Measurements from ENCODE around the gene DYNLRB2.

Gene DYNLRB2

DNA sequence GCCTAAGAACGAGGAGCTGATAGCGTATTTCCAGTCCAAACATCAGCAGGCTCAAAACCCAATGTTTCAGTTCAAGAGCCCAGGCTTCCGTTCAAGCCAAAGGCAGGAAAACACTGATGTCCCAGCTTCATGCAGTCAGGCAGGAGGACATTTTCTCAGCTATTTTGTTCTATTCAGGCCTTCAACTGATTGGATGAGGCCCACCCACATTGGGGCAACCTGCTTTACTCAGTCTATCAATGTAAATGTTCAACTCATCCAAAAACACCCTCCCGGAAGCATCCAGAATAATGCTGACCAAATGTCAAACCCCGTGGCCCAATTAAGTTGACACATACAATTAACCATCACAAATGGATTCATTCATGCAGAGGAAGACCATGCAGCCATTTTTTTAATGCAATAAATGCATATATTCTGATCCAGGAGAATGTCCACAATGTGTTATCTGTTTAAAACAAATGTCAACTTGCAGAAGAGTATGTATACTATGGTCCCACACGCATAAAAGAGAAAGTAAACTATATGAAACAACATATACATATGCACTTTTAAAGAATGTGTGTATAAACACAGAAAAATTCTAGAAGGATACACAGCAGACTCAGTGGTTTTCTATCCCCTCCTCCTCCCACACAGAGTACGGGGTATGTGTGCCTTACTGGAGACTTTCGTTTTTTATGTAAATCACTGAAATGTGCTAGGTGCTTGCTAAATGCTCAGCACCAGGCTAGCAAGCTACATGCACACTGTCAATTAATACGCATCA, 28.8 kb upstream of the DYNLRB2 start:
- Histone ChIP-seq H3K4me3 (ENCODE audit: low read depth, low read length, poor library complexity, severe bottlenecking) (no peak overlapping the region), H3K27me3 (ENCODE audit: insufficient read depth, low read length) (no peaks in the 10 kb centered on the region), H3K9me3 (ENCODE audit: low read length) (no peaks in the 10 kb centered on the region), H3K36me3 (ENCODE audit: insufficient read depth, low read length) (no peaks in the 10 kb centered on the region), H3K4me1 (ENCODE audit: insufficient read depth, low read length, severe bottlenecking) (no peaks in the 10 kb centered on the region), H2AFZ (ENCODE audit: low read length) (no peak overlapping the region), H3K9me2 (ENCODE audit: low read depth, low read length) (no peaks in the 10 kb centered on the region), H3K79me2 (ENCODE audit: insufficient read depth, low read length) (no peaks in the 10 kb centered on the region), H3K9ac (ENCODE audit: low read length) (no peak overlapping the region), H4K20me1 (ENCODE audit: insufficient read depth, low read length) (no peaks in the 10 kb centered on the region), H3K4me2 (ENCODE audit: low read length) (no peak overlapping the region), H3K27ac (ENCODE audit: low read depth, low read length, poor library complexity, severe bottlenecking) (no peak overlapping the region), H3F3A (ENCODE audit: insufficient read depth, low read length) (no peaks in the 10 kb centered on the region)
- TF ChIP-seq EZH2 (IDR thresholded peaks at IDR 0.05; ENCODE audit: borderline replicate concordance, low read length) (no peak), CTCF (IDR thresholded peaks at IDR 0.05; ENCODE audit: low read length) (no peak)

DNA sequence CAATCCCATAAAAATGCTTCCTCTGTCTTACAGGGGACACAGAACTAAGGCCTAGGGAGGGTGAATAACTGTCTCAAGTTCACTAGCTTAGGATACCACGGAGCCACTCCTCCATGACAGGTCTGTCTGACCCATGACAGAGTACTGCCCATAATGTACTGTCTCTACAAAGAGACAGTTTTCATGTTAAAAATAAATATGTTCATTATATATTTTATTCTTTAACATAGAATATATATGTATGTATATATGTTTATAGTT, 28.3 kb upstream of the DYNLRB2 start:
- no peak overlapping the region for H3K4me2 ChIP-seq (ENCODE audit: low read length)
- H2AFZ ChIP-seq (ENCODE audit: low read length): no peak overlapping the region
- no peak overlapping the region for H3K4me3 ChIP-seq (ENCODE audit: low read depth, low read length, poor library complexity, severe bottlenecking)
- H3K27ac ChIP-seq (ENCODE audit: low read depth, low read length, poor library complexity, severe bottlenecking): no peak overlapping the region
- H3K4me1 ChIP-seq (ENCODE audit: insufficient read depth, low read length, severe bottlenecking): no peaks in the 10 kb centered on the region
- H3K79me2 ChIP-seq (ENCODE audit: insufficient read depth, low read length): no peaks in the 10 kb centered on the region
- H3K9ac ChIP-seq (ENCODE audit: low read length): no peak overlapping the region
- H3K27me3 ChIP-seq (ENCODE audit: insufficient read depth, low read length): no peaks in the 10 kb centered on the region
- H3K9me2 ChIP-seq (ENCODE audit: low read depth, low read length): no peaks in the 10 kb centered on the region
- no peak for TF ChIP-seq EZH2 (IDR thresholded peaks at IDR 0.05; ENCODE audit: borderline replicate concordance, low read length)
- no peak for TF ChIP-seq CTCF (IDR thresholded peaks at IDR 0.05; ENCODE audit: low read length)
- H3K9me3 ChIP-seq (ENCODE audit: low read length): no peaks in the 10 kb centered on the region
- no peaks in the 10 kb centered on the region for H3F3A ChIP-seq (ENCODE audit: insufficient read depth, low read length)
- no peaks in the 10 kb centered on the region for H4K20me1 ChIP-seq (ENCODE audit: insufficient read depth, low read length)
- H3K36me3 ChIP-seq (ENCODE audit: insufficient read depth, low read length): no peaks in the 10 kb centered on the region

GRCh38 chr16:80515374-80515773, 25.4 kb upstream of the DYNLRB2 start:
- Histone ChIP-seq H3K27ac (ENCODE audit: low read depth, low read length, poor library complexity, severe bottlenecking) (no peak overlapping the region), H3K9me2 (ENCODE audit: low read depth, low read length) (no peaks in the 10 kb centered on the region), H3K4me2 (ENCODE audit: low read length) (no peak overlapping the region), H3K27me3 (ENCODE audit: insufficient read depth, low read length) (no peaks in the 10 kb centered on the region), H3F3A (ENCODE audit: insufficient read depth, low read length) (no peaks in the 10 kb centered on the region), H2AFZ (ENCODE audit: low read length) (no peak overlapping the region), H3K4me3 (ENCODE audit: low read depth, low read length, poor library complexity, severe bottlenecking) (no peak overlapping the region), H3K36me3 (ENCODE audit: insufficient read depth, low read length) (no peaks in the 10 kb centered on the region), H3K9me3 (ENCODE audit: low read length) (no peaks in the 10 kb centered on the region), H3K4me1 (ENCODE audit: insufficient read depth, low read length, severe bottlenecking) (no peaks in the 10 kb centered on the region), H3K9ac (ENCODE audit: low read length) (no peak overlapping the region), H4K20me1 (ENCODE audit: insufficient read depth, low read length) (no peaks in the 10 kb centered on the region), H3K79me2 (ENCODE audit: insufficient read depth, low read length) (no peaks in the 10 kb centered on the region)
- TF ChIP-seq EZH2 (IDR thresholded peaks at IDR 0.05; ENCODE audit: borderline replicate concordance, low read length): no peak
- no peak for TF ChIP-seq CTCF (IDR thresholded peaks at IDR 0.05; ENCODE audit: low read length)
